Gastroesophageal sphincter (tissue), 4 donors: Measurements from ENCODE around the gene PYGB. TPM values are rescaled to one million over a fixed set of nuclear protein-coding genes. Genes with fewer than 3 reads are reported as not detected.
A peak's percentile ranks its signal among the peaks of the same experiment; 100 is the strongest.

ENCODE experiments used
- ATAC-seq: fragments of 150-250 bp; one replicate; pipeline ENCODE4 v1.9.1; 2016; ENCODE audit warnings: mild to moderate bottlenecking, moderate library complexity
- H3K27ac ChIP-seq, 4 donors: fragments of 200-600 bp; sonication (generic) in 3 of 4; 1 replicate in 3 of 4; 2 replicates in 1 of 4; pipeline ENCODE4 v1.5.1; 2016 to 2019
- H3K27me3 ChIP-seq: fragments of 200-600 bp; sonication (generic); one replicate; pipeline ENCODE4 v1.5.1; 2019
- H3K36me3 ChIP-seq, 2 donors: fragments of 200-600 bp; sonication (generic); one replicate each; pipeline ENCODE4 v1.5.1; 2019; ENCODE audit warnings: control low read depth in 1 of 2
- H3K4me1 ChIP-seq, 3 donors: fragments of 200-600 bp; sonication (generic); 1 replicate in 2 of 3; 2 replicates in 1 of 3; pipeline ENCODE4 v1.5.1; 2016 to 2019; ENCODE audit warnings: control low read depth in 2 of 3
- H3K4me3 ChIP-seq, 2 donors: fragments of 200-600 bp; sonication (generic); one replicate each; pipeline ENCODE4 v1.5.1; 2019; ENCODE audit warnings: mild to moderate bottlenecking in 1 of 2, moderate library complexity in 1 of 2
- H3K9me3 ChIP-seq, 3 donors: fragments of 200-600 bp; sonication (generic); one replicate each; pipeline ENCODE4 v1.5.1; 2017 to 2019; ENCODE audit warnings: control low read depth in 2 of 3
- EP300 ChIP-seq: sonication (generic); formaldehyde crosslinking; IDR thresholded peaks from one replicate; pipeline ENCODE4 v1.6.1; 2017; ENCODE audit warnings: antibody characterized with exemption, mild to moderate bottlenecking
- POLR2A ChIP-seq, 2 donors: fragments of 450-650 bp; IDR thresholded peaks; one replicate each; pipeline ENCODE4 v1.6.1; 2017; ENCODE audit warnings: antibody characterized with exemption in 2 of 2, mild to moderate bottlenecking in 2 of 2, moderate library complexity in 1 of 2
- POLR2AphosphoS5 ChIP-seq: sonication (generic); formaldehyde crosslinking; IDR thresholded peaks from one replicate; pipeline ENCODE4 v1.6.1; 2017; ENCODE audit warnings: antibody characterized with exemption
- WGBS, 2 donors: methylation state at CpG; one replicate each; pipeline ENCODE4 v1.1.5; 2018; ENCODE audit warnings: low coverage in 1 of 2; 5-methylcytosine and 5-hydroxymethylcytosine counted together
- total RNA-seq, 4 donors: library from RNA; depleted of rRNA; stranded (reverse); fragments of >200 nt; gene quantifications; one replicate each; pipeline ENCODE4 v1.1.0, GENCODE V29; 2016
- TF ChIP-seq, protein P1 (sequence below), 4 experiments: fragments of 200-600 bp in 2 of 4; fragments of 450-650 bp in 2 of 4; sonication (generic) in 1 of 4; IDR thresholded peaks; one replicate each; pipeline ENCODE4 v1.5.1; 2017 to 2019; ENCODE audit warnings: antibody characterized with exemption in 4 of 4, mild to moderate bottlenecking in 2 of 4, moderate library complexity in 2 of 4

PYGB gene
- total RNA-seq, 4 donors from 2014 or later = 131 to 663 (median 337) TPM

DNA sequence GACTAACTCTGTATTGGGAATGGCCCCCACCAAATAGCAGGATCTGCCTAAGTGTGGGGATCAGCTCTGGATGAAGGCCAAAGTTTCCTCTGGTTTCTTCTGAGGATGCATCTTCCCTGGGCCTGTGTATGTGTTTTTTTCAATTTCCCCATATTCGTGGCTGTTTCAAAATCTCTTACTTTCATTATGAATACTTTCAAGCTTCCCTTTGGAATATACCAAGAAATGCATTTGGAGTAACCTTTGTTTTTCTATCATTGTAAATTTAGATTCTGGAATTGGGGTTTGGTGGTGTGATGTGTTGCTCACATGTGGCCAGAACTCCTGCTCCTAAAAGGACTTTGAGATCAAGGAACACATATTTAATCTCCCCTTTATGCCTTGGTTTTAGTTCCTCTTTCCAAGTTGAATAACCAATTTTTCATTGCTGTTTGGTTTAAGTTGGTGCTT is 44.0 kb upstream of the PYGB start:
- WGBS, 2 donors = 77 to 83% methylated on average over 1 of the region's 1 CpG
- TF ChIP-seq, protein P1, sequence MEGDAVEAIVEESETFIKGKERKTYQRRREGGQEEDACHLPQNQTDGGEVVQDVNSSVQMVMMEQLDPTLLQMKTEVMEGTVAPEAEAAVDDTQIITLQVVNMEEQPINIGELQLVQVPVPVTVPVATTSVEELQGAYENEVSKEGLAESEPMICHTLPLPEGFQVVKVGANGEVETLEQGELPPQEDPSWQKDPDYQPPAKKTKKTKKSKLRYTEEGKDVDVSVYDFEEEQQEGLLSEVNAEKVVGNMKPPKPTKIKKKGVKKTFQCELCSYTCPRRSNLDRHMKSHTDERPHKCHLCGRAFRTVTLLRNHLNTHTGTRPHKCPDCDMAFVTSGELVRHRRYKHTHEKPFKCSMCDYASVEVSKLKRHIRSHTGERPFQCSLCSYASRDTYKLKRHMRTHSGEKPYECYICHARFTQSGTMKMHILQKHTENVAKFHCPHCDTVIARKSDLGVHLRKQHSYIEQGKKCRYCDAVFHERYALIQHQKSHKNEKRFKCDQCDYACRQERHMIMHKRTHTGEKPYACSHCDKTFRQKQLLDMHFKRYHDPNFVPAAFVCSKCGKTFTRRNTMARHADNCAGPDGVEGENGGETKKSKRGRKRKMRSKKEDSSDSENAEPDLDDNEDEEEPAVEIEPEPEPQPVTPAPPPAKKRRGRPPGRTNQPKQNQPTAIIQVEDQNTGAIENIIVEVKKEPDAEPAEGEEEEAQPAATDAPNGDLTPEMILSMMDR (IDR thresholded peaks at IDR 0.05) = no peak
- TF ChIP-seq POLR2AphosphoS5 = no peak
- TF ChIP-seq EP300 = no peak
- TF ChIP-seq POLR2A (IDR thresholded peaks at IDR 0.05) = no peak
- Histone ChIP-seq H3K9me3 (no peaks in the 10 kb centered on the region), H3K27ac (no peak overlapping the region), H3K4me3 (no peak overlapping the region), H3K4me1 (peaks cover 0 to 37% (median 8%) of the 10 kb centered on the region in 3 donors), H3K36me3 (peaks cover 0 to 13% of the 10 kb centered on the region in 2 donors), H3K27me3 (no peaks in the 10 kb centered on the region)
- no peak for ATAC-seq

DNA sequence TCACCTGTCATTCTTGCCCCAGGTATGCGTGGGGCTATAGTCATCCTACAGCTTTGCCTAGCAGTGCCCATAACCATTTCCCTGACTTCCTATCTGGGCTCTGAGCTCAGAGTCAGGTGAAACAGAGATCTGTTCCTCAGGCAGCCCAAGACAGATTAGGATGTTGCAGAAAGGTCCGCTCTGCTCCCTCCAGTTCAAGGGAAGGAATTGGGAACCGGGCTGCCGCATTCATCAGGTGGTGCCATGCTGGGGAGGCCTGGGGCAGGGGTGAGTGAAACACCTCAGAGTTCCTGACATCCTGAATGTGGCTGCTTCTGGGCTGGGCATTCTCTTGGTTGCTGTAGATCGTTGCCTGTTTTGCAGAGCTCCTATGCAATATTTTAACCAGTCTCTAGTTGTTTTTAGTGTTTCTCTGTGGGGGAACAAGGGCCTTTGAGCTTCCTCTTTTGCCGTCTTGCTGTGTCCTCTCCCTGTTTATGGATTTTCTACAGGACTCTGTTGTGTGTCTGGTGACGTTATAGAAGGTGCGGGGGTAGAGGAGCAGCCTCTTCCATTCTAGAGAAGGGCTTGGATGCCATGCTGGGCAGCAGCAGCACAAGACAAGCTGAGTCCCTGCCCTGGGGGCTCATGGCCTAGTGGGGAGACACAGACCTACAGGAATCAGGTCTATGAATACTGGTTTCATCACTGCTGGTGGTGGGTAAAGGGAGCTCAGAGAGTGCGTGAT is 43.2 kb upstream of the PYGB start:
- Histone ChIP-seq H3K4me3 (no peak overlapping the region), H3K27ac (no peak overlapping the region), H3K36me3 (peaks cover 0 to 15% of the 10 kb centered on the region in 2 donors), H3K27me3 (no peaks in the 10 kb centered on the region), H3K9me3 (no peaks in the 10 kb centered on the region), H3K4me1 (peaks cover 0 to 29% (median 3%) of the 10 kb centered on the region in 3 donors)
- WGBS, 2 donors = 90 to 100% methylated on average over 3 to 6 of the region's 9 CpGs
- ATAC-seq = no peak
- TF ChIP-seq, protein P1 (IDR thresholded peaks at IDR 0.05) = no peak
- TF ChIP-seq EP300 = no peak
- no peak for TF ChIP-seq POLR2A (IDR thresholded peaks at IDR 0.05)
- TF ChIP-seq POLR2AphosphoS5 = no peak

DNA sequence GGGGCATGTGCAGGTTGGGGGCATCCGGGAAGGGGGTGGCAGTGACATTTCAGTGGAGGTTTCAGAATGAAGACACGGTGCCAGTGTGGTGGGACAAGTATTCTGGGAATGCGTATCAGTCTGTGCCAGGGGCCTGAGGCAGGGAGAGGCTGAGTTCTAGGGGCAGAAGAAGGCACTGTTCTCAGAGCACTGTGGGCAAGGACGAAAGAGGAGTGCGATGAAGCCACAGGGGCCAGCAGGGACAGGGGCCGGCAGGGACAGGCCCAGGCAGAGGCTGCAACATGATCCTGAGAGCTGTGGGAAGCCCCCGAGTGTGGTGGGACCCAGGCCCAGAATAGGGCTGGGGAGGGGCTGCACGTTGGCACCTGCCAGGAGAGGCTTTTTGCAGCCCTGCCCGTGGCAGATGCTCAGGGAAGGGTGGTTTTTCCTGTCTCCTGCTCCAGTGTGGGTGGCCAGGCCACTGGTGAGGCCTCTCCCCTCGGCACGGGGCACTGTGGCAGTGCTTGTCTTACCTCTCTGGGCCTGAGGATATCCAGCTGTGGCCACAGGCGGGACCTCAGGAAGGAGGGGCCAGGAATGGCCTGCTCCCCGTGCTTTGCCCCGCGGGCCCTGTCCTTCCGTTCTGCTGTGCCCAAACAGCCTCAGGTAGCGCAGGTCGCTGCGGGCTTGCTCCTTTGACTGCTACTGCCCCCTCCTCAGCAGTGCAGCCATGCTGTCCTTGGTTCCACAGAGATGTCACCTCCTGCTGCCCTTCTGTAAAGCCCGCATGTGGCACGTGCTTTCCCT is 42.4 kb upstream of the PYGB start:
- peaks cover 0 to 23% of the 10 kb centered on the region in 2 donors for H3K36me3 ChIP-seq
- TF ChIP-seq POLR2A (IDR thresholded peaks at IDR 0.05) = no peak
- 67 to 80% methylated on average over 3 to 6 of the region's 21 CpGs for WGBS, 2 donors
- H3K27me3 ChIP-seq = no peaks in the 10 kb centered on the region
- no peak for ATAC-seq
- no peak overlapping the region for H3K4me3 ChIP-seq
- H3K9me3 ChIP-seq = no peaks in the 10 kb centered on the region
- H3K27ac ChIP-seq = peak overlapping the region in 1 of 4 donors; percentile 8
- peaks cover 0 to 21% (median 3%) of the 10 kb centered on the region in 3 donors for H3K4me1 ChIP-seq

DNA sequence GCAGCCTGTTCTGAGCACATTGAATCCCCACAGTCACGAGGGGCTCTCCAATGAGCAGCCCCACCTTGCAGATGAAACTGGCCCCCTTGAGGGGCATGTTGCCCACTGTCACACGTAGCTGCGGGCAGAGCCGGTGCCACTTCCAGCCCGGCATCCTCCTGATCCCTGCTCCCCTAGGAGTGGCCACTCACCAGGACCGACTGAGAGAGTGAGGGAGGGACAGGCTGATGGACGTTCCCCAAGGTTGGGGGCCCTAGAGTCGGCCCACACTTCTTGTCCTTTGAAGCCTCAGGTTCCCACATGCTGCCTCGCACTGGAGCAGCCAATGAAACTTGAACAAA is 41.9 kb upstream of the PYGB start:
- no peak for ATAC-seq
- H3K27me3 ChIP-seq = no peaks in the 10 kb centered on the region
- H3K9me3 ChIP-seq = no peaks in the 10 kb centered on the region
- H3K36me3 ChIP-seq = peaks cover 0 to 28% of the 10 kb centered on the region in 2 donors
- H3K4me1 ChIP-seq = peaks cover 0 to 18% (median 3%) of the 10 kb centered on the region in 3 donors
- 74 to 100% methylated on average over 1 to 3 of the region's 9 CpGs for WGBS, 2 donors
- TF ChIP-seq POLR2AphosphoS5 (no peak), EP300 (no peak), POLR2A (IDR thresholded peaks at IDR 0.05) (no peak)
- TF ChIP-seq, protein P1 (IDR thresholded peaks at IDR 0.05) = no peak
- H3K27ac ChIP-seq = no peak overlapping the region
- no peak overlapping the region for H3K4me3 ChIP-seq

DNA sequence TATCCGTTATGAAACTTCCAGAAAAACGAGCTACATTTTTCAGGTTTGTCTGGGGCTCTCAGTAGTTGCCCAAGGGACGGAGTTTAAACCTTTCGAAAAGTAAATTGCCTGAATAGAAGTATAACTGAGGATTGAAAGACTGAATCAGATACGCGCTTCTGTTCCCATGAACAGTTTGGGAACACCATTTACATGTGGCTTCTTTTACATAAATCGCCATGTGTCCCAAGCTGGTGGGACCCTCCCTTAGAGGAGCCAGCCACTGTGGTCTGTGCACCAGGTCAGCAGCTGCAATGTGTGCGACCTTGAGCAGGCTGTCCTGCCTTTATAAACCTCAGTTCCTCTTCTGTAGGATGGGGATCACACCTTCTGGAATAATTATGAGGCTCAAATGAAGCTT is 41.3 kb upstream of the PYGB start:
- TF ChIP-seq, protein P1 (IDR thresholded peaks at IDR 0.05) = no peak
- TF ChIP-seq POLR2AphosphoS5 (no peak), EP300 (no peak), POLR2A (IDR thresholded peaks at IDR 0.05) (no peak)
- ATAC-seq = no peak
- Histone ChIP-seq H3K27me3 (no peaks in the 10 kb centered on the region), H3K36me3 (peaks cover 0 to 33% of the 10 kb centered on the region in 2 donors), H3K9me3 (no peaks in the 10 kb centered on the region), H3K27ac (no peak overlapping the region), H3K4me3 (no peak overlapping the region), H3K4me1 (peaks cover 0 to 18% (median 3%) of the 10 kb centered on the region in 3 donors)
- WGBS, 2 donors = 95 to 96% methylated on average over 7 to 8 of the region's 8 CpGs
